ENCODE results near the gene NME7.

Gene NME7

DNA sequence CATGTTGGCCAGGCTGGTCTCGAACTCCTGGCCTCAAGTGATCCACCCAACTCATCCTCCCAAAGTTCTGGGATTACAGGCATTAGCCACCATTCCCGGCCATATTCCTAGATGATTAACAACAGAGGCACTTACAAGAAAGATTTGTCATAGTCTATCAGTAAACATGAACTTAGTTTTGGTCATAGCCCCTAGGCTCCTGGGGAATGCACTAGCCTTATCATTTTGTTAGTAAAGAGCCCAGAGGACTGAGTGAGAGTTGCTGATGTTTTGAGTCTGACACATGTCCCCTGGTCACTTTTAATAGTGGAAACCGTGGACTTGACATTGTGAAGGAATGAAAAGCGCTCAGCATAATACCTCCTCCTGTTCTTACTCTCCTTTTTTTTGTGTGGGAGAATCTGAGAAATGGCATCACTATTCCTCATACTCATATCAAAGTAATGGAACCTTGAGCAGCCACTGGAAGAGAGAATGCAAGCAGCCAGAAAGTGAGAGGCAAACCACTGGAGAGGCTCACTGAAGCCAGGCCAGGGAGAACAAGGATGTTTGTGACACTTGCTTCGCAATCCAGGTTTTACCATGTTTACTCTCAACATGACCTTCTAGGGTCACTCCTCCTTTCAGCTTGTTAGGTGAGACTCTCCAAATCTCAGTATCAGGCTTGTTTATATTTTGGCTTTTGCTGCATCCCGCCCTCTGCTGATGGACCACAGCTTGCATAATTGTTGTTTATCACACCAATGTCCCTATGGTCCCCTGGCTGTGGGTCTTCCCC lies 246.3 kb downstream of the NME7 start:
- Histone ChIP-seq H3K9me3 (ENCODE audit: insufficient read depth, low read length) (no peaks in the 10 kb centered on the region), H3K27ac (ENCODE audit: low read length) (peak overlapping the region; percentile 77; the same call in 1 of the 2 replicates), H3K9ac (ENCODE audit: low read length) (no peak overlapping the region), H3K79me2 (ENCODE audit: low read length) (peaks cover 90% of the 10 kb centered on the region), H3K4me1 (ENCODE audit: low read length) (peaks cover 55% of the 10 kb centered on the region), H4K20me1 (ENCODE audit: insufficient read depth, low read length) (peaks cover 90% of the 10 kb centered on the region), H3K36me3 (replicated peaks; ENCODE audit: low read depth, low read length) (peaks cover 80% of the 10 kb centered on the region), H3K27me3 (ENCODE audit: low read depth, low read length) (no peaks in the 10 kb centered on the region), H2AFZ (ENCODE audit: low read depth, low read length) (no peak overlapping the region), H3K4me3 (ENCODE audit: low read length) (no peak overlapping the region), H3K4me2 (ENCODE audit: low read length) (peak overlapping the region; percentile 91)
- TF ChIP-seq, protein P1, sequence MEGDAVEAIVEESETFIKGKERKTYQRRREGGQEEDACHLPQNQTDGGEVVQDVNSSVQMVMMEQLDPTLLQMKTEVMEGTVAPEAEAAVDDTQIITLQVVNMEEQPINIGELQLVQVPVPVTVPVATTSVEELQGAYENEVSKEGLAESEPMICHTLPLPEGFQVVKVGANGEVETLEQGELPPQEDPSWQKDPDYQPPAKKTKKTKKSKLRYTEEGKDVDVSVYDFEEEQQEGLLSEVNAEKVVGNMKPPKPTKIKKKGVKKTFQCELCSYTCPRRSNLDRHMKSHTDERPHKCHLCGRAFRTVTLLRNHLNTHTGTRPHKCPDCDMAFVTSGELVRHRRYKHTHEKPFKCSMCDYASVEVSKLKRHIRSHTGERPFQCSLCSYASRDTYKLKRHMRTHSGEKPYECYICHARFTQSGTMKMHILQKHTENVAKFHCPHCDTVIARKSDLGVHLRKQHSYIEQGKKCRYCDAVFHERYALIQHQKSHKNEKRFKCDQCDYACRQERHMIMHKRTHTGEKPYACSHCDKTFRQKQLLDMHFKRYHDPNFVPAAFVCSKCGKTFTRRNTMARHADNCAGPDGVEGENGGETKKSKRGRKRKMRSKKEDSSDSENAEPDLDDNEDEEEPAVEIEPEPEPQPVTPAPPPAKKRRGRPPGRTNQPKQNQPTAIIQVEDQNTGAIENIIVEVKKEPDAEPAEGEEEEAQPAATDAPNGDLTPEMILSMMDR (IDR thresholded peaks at IDR 0.05; ENCODE audit: low read depth, low read length), result no peak
- TF ChIP-seq EZH2phosphoT487 (IDR thresholded peaks at IDR 0.05; ENCODE audit: low read depth), result no peak

DNA sequence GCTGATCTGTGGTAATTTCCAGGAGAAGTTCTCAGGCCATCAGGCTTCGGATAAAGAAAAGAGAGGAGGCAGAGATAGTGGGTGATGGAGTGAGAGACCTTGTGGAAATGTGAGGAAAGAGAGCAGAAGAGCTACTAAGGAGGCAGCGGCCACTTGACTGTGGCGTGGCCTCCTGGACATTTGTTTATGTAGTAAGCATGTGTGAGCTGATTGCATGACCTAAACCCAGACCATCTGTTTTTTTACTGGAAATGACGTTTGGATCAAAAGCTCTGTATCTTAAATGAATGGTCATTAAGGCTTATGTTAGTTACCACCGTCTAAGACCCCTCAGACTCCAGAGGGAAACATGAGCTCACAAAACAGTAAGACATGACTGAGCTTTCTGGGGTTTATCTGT lies 247.5 kb downstream of the NME7 start:
- H3K9me3 ChIP-seq (ENCODE audit: insufficient read depth, low read length), result no peaks in the 10 kb centered on the region
- H3K27ac ChIP-seq (ENCODE audit: low read length), result no peak overlapping the region
- H3K4me3 ChIP-seq (ENCODE audit: low read length), result no peak overlapping the region
- H3K4me1 ChIP-seq (ENCODE audit: low read length), result peaks cover 68% of the 10 kb centered on the region
- no peak overlapping the region for H2AFZ ChIP-seq (ENCODE audit: low read depth, low read length)
- H3K4me2 ChIP-seq (ENCODE audit: low read length), result no peak overlapping the region
- H4K20me1 ChIP-seq (ENCODE audit: insufficient read depth, low read length), result peaks cover 82% of the 10 kb centered on the region
- TF ChIP-seq, protein P1 (IDR thresholded peaks at IDR 0.05; ENCODE audit: low read depth, low read length), result no peak
- TF ChIP-seq EZH2phosphoT487 (IDR thresholded peaks at IDR 0.05; ENCODE audit: low read depth), result no peak
- no peaks in the 10 kb centered on the region for H3K27me3 ChIP-seq (ENCODE audit: low read depth, low read length)
- no peak overlapping the region for H3K9ac ChIP-seq (ENCODE audit: low read length)
- peaks cover 73% of the 10 kb centered on the region for H3K36me3 ChIP-seq (replicated peaks; ENCODE audit: low read depth, low read length)
- peaks cover 90% of the 10 kb centered on the region for H3K79me2 ChIP-seq (ENCODE audit: low read length)

DNA sequence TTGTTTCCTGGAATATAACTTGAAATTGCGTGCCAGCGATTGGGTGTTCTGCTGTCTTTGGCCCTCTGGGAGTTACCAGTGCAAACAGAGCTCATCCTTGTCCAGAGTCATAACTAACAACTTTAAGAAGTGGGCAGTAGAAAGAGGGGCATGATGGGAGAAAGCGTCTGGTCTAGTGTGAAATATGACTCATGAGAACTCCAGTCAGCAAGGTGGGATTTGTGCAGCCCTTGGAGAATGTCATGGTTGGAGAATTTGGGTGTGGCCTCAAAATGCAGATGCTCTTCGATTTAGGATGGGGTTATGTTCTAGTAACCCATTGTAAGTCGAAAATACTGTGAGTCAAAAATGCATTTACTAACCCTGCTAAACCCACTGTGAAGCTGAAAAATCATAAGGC lies 248.2 kb downstream of the NME7 start:
- Histone ChIP-seq H3K9ac (ENCODE audit: low read length) (no peak overlapping the region), H3K36me3 (replicated peaks; ENCODE audit: low read depth, low read length) (peaks cover 70% of the 10 kb centered on the region), H4K20me1 (ENCODE audit: insufficient read depth, low read length) (peaks cover 76% of the 10 kb centered on the region), H3K27ac (ENCODE audit: low read length) (no peak overlapping the region), H3K27me3 (ENCODE audit: low read depth, low read length) (no peaks in the 10 kb centered on the region), H2AFZ (ENCODE audit: low read depth, low read length) (no peak overlapping the region), H3K4me2 (ENCODE audit: low read length) (no peak overlapping the region), H3K9me3 (ENCODE audit: insufficient read depth, low read length) (no peaks in the 10 kb centered on the region), H3K79me2 (ENCODE audit: low read length) (peaks cover 90% of the 10 kb centered on the region), H3K4me1 (ENCODE audit: low read length) (peaks cover 74% of the 10 kb centered on the region), H3K4me3 (ENCODE audit: low read length) (no peak overlapping the region)
- TF ChIP-seq EZH2phosphoT487 (IDR thresholded peaks at IDR 0.05; ENCODE audit: low read depth), result no peak
- TF ChIP-seq, protein P1 (IDR thresholded peaks at IDR 0.05; ENCODE audit: low read depth, low read length), result no peak

DNA sequence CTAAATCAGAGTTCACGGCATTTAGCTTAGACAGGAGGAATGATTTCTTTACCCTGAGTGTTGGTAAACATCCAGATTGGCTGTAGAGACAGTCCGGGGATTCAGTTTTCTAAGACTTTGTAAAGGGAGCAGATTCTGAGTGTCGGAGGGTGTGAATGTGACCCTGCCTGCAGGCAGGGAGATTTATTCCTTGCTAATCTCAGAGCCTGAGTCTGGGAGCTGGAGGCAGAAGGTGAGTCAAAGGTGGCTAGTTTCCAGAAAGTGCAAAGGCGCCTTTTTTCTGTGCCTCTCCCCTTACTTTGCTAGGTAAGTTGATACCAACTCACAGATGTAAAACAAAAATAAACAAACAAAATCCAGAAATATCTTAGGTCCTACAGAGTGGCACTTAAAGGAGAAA lies 249.4 kb downstream of the NME7 start:
- Histone ChIP-seq H4K20me1 (ENCODE audit: insufficient read depth, low read length) (peaks cover 67% of the 10 kb centered on the region), H3K4me3 (ENCODE audit: low read length) (no peak overlapping the region), H2AFZ (ENCODE audit: low read depth, low read length) (no peak overlapping the region), H3K9ac (ENCODE audit: low read length) (no peak overlapping the region), H3K36me3 (replicated peaks; ENCODE audit: low read depth, low read length) (peaks cover 75% of the 10 kb centered on the region), H3K27ac (ENCODE audit: low read length) (no peak overlapping the region), H3K4me1 (ENCODE audit: low read length) (peaks cover 85% of the 10 kb centered on the region), H3K79me2 (ENCODE audit: low read length) (peaks cover 92% of the 10 kb centered on the region), H3K27me3 (ENCODE audit: low read depth, low read length) (no peaks in the 10 kb centered on the region), H3K4me2 (ENCODE audit: low read length) (no peak overlapping the region), H3K9me3 (ENCODE audit: insufficient read depth, low read length) (no peaks in the 10 kb centered on the region)
- TF ChIP-seq, protein P1 (IDR thresholded peaks at IDR 0.05; ENCODE audit: low read depth, low read length), result no peak
- TF ChIP-seq EZH2phosphoT487 (IDR thresholded peaks at IDR 0.05; ENCODE audit: low read depth), result no peak

Measured in OCI-LY3 (cell line).